SK-N-MC (cell line): ENCODE data around the gene FAF2.

Source experiments
- DNase-seq: peaks from one replicate; pipeline ENCODE4 v3.0.0-alpha.2; 2011; ENCODE audit warnings: low read depth, low spot score
- H3K27ac ChIP-seq: fragments of 200-600 bp; sonication (generic); 2 replicates; pipeline ENCODE4 v1.5.1; 2016; ENCODE audit warnings: mixed run types
- H3K36me3 ChIP-seq: fragments of 200-600 bp; sonication (generic); 2 replicates; pipeline ENCODE4 v1.6.1; 2017; ENCODE audit warnings: antibody characterized with exemption, low read length, mixed read lengths; ENCODE audit not compliant: insufficient read depth
- H3K4me3 ChIP-seq: fragments of 200-600 bp; sonication (generic); 2 replicates; pipeline ENCODE4 v1.5.1; 2016
- H3K9ac ChIP-seq: fragments of 200-600 bp; sonication (generic); 2 replicates; pipeline ENCODE4 v1.8.0; 2017; ENCODE audit warnings: mixed run types, mixed read lengths; ENCODE audit not compliant: insufficient read length
- H3K9me3 ChIP-seq: fragments of 200-600 bp; sonication (generic); 2 replicates; pipeline ENCODE4 v1.6.1; 2017; ENCODE audit warnings: low read depth, mild to moderate bottlenecking, antibody characterized with exemption, low read length, moderate library complexity, mixed read lengths
- EZH2 ChIP-seq: fragments of 200-600 bp; sonication (generic); IDR thresholded peaks from one replicate; pipeline ENCODE4 v1.6.1; 2017; ENCODE audit warnings: antibody characterized with exemption
- FOXP2 ChIP-seq: optimal IDR thresholded peaks from 2 replicates; pipeline ENCODE3; 2011; ENCODE audit warnings: mild to moderate bottlenecking, moderate library complexity; ENCODE audit not compliant: insufficient read depth; ENCODE audit errors: extremely low read length, control extremely low read depth
- POLR2AphosphoS5 ChIP-seq: IDR thresholded peaks from 2 replicates; pipeline ENCODE4 v1.6.1; 2012; ENCODE audit warnings: mild to moderate bottlenecking, low read depth, low read length, borderline replicate concordance

The FAF2 gene

GRCh38 chr5:176517053-176517661 is 69.0 kb downstream of the FAF2 start:
- Histone ChIP-seq H3K9ac (no peak overlapping the region), H3K4me3 (no peak overlapping the region), H3K9me3 (no peaks in the 10 kb centered on the region), H3K36me3 (no peaks in the 10 kb centered on the region), H3K27ac (no peak overlapping the region)
- no peak for DNase-seq
- TF ChIP-seq POLR2AphosphoS5: no peak
- no peak for TF ChIP-seq FOXP2
- no peak for TF ChIP-seq EZH2

GRCh38 chr5:176519810-176520720 is 71.9 kb downstream of the FAF2 start:
- no peak for DNase-seq
- no peaks in the 10 kb centered on the region for H3K36me3 ChIP-seq
- no peak overlapping the region for H3K27ac ChIP-seq
- H3K9me3 ChIP-seq: no peaks in the 10 kb centered on the region
- no peak overlapping the region for H3K9ac ChIP-seq
- H3K4me3 ChIP-seq: no peak overlapping the region
- TF ChIP-seq EZH2 (no peak), POLR2AphosphoS5 (no peak), FOXP2 (no peak)

- Histone ChIP-seq H3K9me3 (no peaks in the 10 kb centered on the region), H3K27ac (no peak overlapping the region), H3K9ac (no peak overlapping the region), H3K36me3 (no peaks in the 10 kb centered on the region), H3K4me3 (no peak overlapping the region)
- DNase-seq: no peak
- TF ChIP-seq FOXP2 (no peak), EZH2 (no peak), POLR2AphosphoS5 (no peak)
Observed at GRCh38 chr5:176521286-176521685, 73.1 kb downstream of the FAF2 start.

GRCh38 chr5:176521699-176522263 is 73.6 kb downstream of the FAF2 start:
- DNase-seq: no peak
- H3K9ac ChIP-seq: no peak overlapping the region
- H3K9me3 ChIP-seq: no peaks in the 10 kb centered on the region
- H3K4me3 ChIP-seq: no peak overlapping the region
- H3K27ac ChIP-seq: no peak overlapping the region
- H3K36me3 ChIP-seq: no peaks in the 10 kb centered on the region
- TF ChIP-seq EZH2 (no peak), POLR2AphosphoS5 (no peak), FOXP2 (no peak)

GRCh38 chr5:176524138-176524537 is 76.0 kb downstream of the FAF2 start:
- no peak for DNase-seq
- peaks cover 18% of the 10 kb centered on the region for H3K36me3 ChIP-seq
- no peak for TF ChIP-seq FOXP2
- no peak for TF ChIP-seq EZH2
- TF ChIP-seq POLR2AphosphoS5: no peak
- no peaks in the 10 kb centered on the region for H3K9me3 ChIP-seq
- no peak overlapping the region for H3K4me3 ChIP-seq
- no peak overlapping the region for H3K27ac ChIP-seq
- no peak overlapping the region for H3K9ac ChIP-seq

- DNase-seq: no peak
- Histone ChIP-seq H3K27ac (no peak overlapping the region), H3K9me3 (no peaks in the 10 kb centered on the region), H3K4me3 (no peak overlapping the region), H3K36me3 (peaks cover 25% of the 10 kb centered on the region), H3K9ac (no peak overlapping the region)
- TF ChIP-seq POLR2AphosphoS5 (no peak), FOXP2 (no peak), EZH2 (no peak)
Observed at GRCh38 chr5:176524987-176525386, 76.8 kb downstream of the FAF2 start.

- H3K9ac ChIP-seq: no peak overlapping the region
- H3K9me3 ChIP-seq: no peaks in the 10 kb centered on the region
- H3K4me3 ChIP-seq: no peak overlapping the region
- no peak overlapping the region; the same call in 1 of the 2 replicates for H3K27ac ChIP-seq
- TF ChIP-seq EZH2: no peak
- TF ChIP-seq POLR2AphosphoS5: no peak
- no peak for TF ChIP-seq FOXP2
- peaks cover 31% of the 10 kb centered on the region for H3K36me3 ChIP-seq
- no peak for DNase-seq
Observed at GRCh38 chr5:176525677-176526076, 77.5 kb downstream of the FAF2 start.

GRCh38 chr5:176526462-176526861 is 78.3 kb downstream of the FAF2 start:
- Histone ChIP-seq H3K27ac (no peak overlapping the region), H3K9me3 (no peaks in the 10 kb centered on the region), H3K4me3 (no peak overlapping the region), H3K36me3 (peaks cover 38% of the 10 kb centered on the region), H3K9ac (no peak overlapping the region)
- no peak for TF ChIP-seq POLR2AphosphoS5
- no peak for DNase-seq
